Panc1 (cell line): Measurements from ENCODE around the gene ZFAND3.

Source experiments
- POLR2AphosphoS5 ChIP-seq: IDR thresholded peaks from 2 replicates; pipeline ENCODE4 v1.6.1; 2012; ENCODE audit warnings: mild to moderate bottlenecking, low read depth, low read length, moderate library complexity
- SIN3A ChIP-seq: IDR thresholded peaks from 2 replicates; pipeline ENCODE4 v1.6.1; 2012; ENCODE audit warnings: low read depth, mild to moderate bottlenecking, low read length, moderate library complexity, borderline replicate concordance; ENCODE audit not compliant: insufficient read depth
- TCF7L2 ChIP-seq: IDR thresholded peaks from 2 replicates; pipeline ENCODE4 v1.6.1; 2011; ENCODE audit warnings: mild to moderate bottlenecking, low read depth, low read length, inconsistent platforms
- TF ChIP-seq, protein P1 (sequence below): fragments of 450-650 bp; IDR thresholded peaks from 2 replicates; pipeline ENCODE4 v1.5.1; 2017; ENCODE audit warnings: mild to moderate bottlenecking
- TF ChIP-seq, protein P2 (sequence below), 2 experiments: IDR thresholded peaks; 2 replicates each; pipeline ENCODE4 v1.6.1; 2011 to 2012; ENCODE audit warnings: low read depth in 2 of 2, control low read depth in 1 of 2, low read length in 1 of 2, mild to moderate bottlenecking in 1 of 2, moderate library complexity in 1 of 2; ENCODE audit not compliant: insufficient read depth in 1 of 2

DNA sequence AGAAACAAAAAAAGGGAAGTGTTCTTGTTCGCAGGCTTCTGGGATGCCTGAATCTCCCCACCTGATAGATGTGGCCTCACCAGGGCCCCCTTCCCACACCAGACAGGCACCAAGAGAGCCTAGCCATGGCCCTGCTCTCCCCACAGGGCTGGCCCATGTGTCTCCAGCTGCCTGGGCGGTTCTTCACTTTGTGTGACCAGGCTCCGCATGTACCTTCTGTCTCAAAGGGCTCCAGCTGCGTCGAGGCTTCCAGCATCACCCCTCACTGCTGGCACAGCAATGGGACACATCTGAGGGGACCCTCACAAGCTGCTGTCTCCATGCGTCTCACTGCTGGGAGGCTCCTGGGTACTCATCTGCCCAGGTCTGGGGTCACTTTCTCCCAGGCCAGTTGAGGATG, 362.9 kb downstream of the ZFAND3 start:
- TF ChIP-seq POLR2AphosphoS5 (no peak), SIN3A (no peak), TCF7L2 (no peak)
- TF ChIP-seq, protein P1, sequence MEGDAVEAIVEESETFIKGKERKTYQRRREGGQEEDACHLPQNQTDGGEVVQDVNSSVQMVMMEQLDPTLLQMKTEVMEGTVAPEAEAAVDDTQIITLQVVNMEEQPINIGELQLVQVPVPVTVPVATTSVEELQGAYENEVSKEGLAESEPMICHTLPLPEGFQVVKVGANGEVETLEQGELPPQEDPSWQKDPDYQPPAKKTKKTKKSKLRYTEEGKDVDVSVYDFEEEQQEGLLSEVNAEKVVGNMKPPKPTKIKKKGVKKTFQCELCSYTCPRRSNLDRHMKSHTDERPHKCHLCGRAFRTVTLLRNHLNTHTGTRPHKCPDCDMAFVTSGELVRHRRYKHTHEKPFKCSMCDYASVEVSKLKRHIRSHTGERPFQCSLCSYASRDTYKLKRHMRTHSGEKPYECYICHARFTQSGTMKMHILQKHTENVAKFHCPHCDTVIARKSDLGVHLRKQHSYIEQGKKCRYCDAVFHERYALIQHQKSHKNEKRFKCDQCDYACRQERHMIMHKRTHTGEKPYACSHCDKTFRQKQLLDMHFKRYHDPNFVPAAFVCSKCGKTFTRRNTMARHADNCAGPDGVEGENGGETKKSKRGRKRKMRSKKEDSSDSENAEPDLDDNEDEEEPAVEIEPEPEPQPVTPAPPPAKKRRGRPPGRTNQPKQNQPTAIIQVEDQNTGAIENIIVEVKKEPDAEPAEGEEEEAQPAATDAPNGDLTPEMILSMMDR, result no peak
- TF ChIP-seq, protein P2, sequence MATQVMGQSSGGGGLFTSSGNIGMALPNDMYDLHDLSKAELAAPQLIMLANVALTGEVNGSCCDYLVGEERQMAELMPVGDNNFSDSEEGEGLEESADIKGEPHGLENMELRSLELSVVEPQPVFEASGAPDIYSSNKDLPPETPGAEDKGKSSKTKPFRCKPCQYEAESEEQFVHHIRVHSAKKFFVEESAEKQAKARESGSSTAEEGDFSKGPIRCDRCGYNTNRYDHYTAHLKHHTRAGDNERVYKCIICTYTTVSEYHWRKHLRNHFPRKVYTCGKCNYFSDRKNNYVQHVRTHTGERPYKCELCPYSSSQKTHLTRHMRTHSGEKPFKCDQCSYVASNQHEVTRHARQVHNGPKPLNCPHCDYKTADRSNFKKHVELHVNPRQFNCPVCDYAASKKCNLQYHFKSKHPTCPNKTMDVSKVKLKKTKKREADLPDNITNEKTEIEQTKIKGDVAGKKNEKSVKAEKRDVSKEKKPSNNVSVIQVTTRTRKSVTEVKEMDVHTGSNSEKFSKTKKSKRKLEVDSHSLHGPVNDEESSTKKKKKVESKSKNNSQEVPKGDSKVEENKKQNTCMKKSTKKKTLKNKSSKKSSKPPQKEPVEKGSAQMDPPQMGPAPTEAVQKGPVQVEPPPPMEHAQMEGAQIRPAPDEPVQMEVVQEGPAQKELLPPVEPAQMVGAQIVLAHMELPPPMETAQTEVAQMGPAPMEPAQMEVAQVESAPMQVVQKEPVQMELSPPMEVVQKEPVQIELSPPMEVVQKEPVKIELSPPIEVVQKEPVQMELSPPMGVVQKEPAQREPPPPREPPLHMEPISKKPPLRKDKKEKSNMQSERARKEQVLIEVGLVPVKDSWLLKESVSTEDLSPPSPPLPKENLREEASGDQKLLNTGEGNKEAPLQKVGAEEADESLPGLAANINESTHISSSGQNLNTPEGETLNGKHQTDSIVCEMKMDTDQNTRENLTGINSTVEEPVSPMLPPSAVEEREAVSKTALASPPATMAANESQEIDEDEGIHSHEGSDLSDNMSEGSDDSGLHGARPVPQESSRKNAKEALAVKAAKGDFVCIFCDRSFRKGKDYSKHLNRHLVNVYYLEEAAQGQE (IDR thresholded peaks at IDR 0.05; ENCODE audit: insufficient read depth in 1 of 2, low read depth in 2 of 2, low read length in 1 of 2), result no peak
